ENCODE data around the gene GPR160.

The GPR160 gene

GRCh38 chr3:170128259-170128976 is 90.6 kb downstream of the GPR160 start:
- FAIRE-seq: no peak

- FAIRE-seq: no peak
Measured at GRCh38 chr3:170128977-170129431, 91.2 kb downstream of the GPR160 start.

GRCh38 chr3:170130532-170130931 is 92.7 kb downstream of the GPR160 start:
- no peak for FAIRE-seq

- no peak for FAIRE-seq
Measured at GRCh38 chr3:170132335-170132734, 94.5 kb downstream of the GPR160 start.
